Stimulated activated CD4-positive, alpha-beta T cell treated with anti-CD3 and anti-CD28 coated beads, Interleukin-4, amount 100 ng/mL, for 4 hours (primary cell): ENCODE data around the gene GCSH.
A peak's percentile ranks its signal among the peaks of the same experiment; 100 is the strongest.

ENCODE experiments used
- DNase-seq, 2 experiments: peaks; one replicate each; pipeline ENCODE4 v3.0.0-alpha.2; 2020

The GCSH gene

GRCh38 chr16:81099958-81100357 is 3.8 kb upstream of the GCSH start:
- no peak for DNase-seq

DNA sequence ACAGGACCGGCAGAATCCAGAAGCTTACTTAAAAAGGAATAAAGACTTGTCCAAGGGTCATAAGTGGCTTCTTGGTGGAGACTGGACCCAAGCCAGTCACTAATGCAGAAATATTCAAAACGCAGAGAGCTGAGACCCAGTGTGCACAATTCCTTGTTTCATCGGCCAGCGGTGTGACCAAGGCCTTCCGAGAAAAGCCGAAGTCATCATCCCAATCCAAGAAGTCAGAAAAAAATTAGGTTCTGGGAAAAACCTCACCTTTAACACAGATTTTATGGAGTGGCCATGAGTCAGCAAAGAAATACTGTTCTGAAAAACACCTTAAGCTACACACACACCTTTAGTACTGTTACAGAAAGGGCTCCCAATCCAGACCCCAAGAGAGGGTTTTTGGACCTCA is 1.0 kb upstream of the GCSH start:
- no peak for DNase-seq

GRCh38 chr16:81096715-81097208 is 567 bp upstream of the GCSH start:
- DNase-seq: no peak

DNA sequence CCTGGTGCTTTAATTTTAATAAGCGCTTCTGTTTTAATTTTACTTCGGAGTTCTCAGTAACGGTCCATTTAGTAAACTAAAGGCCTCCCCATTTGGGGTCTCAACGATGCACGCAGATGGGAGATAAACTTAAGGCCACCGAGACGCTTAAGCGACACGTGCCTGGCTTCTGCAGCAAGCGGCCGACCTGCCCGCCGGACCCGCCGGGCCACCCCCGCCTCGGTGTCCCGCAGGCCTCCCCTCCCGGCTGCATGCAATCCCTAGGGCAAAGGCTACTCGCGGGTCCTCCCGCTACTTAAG is 592 bp downstream of the GCSH start:
- no peak for DNase-seq

DNA sequence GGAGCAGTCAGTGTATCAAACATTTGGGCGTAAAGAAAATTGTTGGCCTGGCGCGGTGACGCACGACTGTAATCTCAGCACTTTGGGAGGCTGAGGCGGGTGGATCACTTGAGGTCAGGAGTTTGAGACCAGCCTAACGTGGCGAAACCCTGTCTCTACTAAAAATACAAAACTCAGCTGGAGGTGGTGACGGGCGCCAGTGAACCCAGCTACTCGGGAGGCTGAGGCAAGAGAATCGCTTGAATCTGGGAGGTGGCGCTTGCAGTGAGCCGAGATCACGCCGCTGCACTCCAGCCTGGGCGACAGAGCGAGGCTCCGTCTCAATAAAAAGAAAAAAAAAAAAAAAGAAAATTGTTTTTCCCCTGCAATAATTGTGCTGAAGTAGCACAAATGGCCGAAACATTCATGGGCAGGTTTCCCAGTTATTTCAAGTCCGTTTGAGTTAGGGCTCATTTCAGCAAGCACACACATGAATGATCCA is 1.4 kb downstream of the GCSH start:
- no peak for DNase-seq

- DNase-seq: no peak
These were observed 7.4 kb downstream of the GCSH start for GRCh38 chr16:81088836-81089235.

DNA sequence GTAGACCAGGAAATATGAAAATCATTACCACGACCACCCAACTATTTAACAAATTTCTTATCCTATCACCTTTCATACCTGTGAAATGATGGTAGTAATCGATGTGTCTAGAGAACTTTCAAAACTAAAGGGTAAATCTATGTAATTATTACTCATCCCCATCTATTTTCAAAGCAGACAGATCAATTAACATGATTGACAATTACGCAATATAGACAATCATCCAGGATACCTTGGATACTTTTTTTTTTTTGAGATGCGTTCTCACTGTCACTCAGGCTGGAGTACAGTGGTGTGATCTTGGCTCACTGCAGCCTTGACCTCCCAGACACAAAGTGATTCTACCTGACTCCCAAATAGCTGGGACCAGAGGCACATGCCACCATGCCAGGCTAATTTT is 15.2 kb downstream of the GCSH start:
- no peak for DNase-seq

DNA sequence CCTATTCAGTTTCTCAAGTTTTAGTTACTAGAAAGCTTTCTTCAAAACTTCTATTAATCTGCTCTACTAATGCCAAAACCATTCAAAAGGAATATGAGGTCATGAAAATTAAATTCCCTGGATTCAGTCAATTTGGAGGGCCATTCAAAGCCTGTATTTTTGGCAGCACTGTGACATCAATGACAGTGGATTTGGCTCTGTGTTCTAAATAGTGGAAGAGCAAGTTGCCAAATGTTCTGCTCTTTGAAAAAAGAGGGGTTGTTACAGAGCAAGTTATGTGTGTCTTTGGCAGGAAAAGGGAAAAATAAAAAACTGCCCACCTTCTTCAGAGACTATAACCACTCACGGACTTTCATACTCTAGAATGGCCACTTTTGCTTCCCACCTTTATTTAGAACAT is 16.0 kb downstream of the GCSH start:
- no peak for DNase-seq

GRCh38 chr16:81077076-81077940 is 18.9 kb downstream of the GCSH start, which contains the start of gene C16orf46:
Gene C16orf46, minus strand, starts transcription at chr16:81077238. Its CDS starts 13,283 bp downstream, at chr16:81063955.
- DNase-seq: peak; percentile 95 to 96

- peak; percentile 90 to 91 for DNase-seq
These were observed 19.6 kb downstream of the GCSH start for GRCh38 chr16:81076566-81077075.

DNA sequence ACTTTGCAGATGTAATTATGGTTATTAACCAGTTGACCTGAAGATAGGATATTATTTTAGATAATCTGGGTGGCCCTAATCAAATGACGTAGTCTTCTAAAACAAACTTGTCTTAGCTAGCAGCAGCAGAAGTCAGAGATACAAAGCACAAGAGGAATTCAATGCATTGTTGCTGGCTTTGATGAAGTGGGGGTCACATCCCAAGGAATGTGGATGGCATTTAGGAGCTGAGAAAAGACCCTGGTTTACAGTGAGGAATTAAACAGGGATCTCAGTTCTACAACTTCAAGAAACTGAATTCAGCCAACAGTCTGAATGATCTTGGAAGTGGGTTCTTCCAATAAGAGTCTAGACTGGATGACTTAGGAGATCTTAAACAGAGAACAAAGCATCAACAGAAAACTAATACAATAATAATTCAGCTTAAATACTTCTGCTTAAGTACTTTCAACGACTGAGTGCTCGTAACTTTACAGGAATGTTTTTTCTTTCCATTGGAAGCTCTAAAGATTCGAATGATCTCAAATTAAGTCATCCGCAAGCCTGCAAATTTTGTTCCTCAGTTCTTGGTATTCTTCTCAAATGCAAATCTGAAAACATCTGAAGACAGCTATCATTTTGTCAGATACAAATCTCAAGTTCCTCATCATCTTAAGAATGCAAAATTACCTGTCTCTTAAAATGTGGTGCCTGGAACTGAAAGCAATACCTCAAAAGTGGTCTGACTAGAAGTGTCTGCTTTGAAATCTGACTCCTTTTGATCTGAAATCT is 22.4 kb downstream of the GCSH start:
- DNase-seq: no peak

GRCh38 chr16:81071805-81072204 is 24.4 kb downstream of the GCSH start:
- DNase-seq: no peak

DNA sequence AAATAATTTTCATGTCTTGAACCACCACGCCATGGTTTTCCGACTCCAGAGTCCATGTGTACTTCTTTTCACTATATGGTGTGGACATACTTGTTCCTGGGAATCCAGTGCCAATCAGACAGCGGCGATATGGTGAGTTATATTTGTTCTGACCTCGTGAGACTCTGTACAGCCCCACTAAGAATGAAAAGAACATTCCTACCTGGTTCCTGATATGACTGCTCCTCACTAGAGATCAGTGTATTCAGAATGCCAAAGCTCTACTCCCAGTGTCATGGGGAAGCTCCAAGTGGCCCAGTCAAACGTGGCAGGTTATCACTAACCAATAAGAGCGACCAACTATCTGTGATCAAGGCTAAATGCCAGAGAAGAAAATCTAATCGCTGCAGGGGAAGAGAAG is 25.2 kb downstream of the GCSH start:
- no peak for DNase-seq

GRCh38 chr16:81069063-81069462 is 27.1 kb downstream of the GCSH start:
- no peak for DNase-seq

GRCh38 chr16:81067166-81067565 is 29.0 kb downstream of the GCSH start:
- DNase-seq: no peak

- no peak for DNase-seq
These were observed 29.5 kb downstream of the GCSH start for GRCh38 chr16:81066681-81067080.

DNA sequence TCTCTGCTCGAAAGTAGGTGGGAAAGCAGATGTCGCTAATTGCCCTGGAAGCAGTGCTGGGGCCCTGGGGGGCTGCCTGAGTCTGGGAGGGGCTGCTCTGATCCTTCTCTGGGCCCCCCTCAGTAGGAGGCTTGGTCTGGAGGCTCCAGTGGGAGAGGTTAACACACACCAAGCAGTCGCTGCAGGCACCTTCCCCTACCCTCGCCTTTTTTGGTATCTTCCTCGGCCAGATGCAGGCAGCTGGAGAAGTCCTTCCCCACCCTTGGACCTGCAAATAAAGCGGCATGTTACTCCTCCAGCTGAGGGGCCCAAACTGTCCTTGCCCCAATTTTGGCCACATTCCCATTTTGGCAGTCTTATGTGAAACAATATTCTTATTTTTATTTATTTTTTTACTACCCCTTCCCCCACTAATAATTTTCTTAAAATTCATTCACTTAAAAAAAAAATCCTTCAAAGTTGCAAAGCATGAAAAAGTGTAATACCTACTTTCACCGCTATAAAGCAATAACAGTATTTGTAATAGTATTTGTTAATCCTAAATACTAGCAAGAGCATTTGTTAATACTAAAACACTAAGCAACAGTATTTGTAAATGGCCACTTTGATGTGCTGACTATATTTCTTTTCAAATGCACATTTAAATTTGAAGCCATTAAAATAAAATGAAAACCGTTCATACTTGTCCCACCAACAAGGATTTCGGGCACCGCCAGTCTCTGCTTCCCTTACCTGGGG is 34.2 kb downstream of the GCSH start:
- DNase-seq: no peak

GRCh38 chr16:81061307-81061640 is 34.9 kb downstream of the GCSH start:
- no peak for DNase-seq

GRCh38 chr16:81060576-81061306 is 35.5 kb downstream of the GCSH start:
- DNase-seq: no peak

DNA sequence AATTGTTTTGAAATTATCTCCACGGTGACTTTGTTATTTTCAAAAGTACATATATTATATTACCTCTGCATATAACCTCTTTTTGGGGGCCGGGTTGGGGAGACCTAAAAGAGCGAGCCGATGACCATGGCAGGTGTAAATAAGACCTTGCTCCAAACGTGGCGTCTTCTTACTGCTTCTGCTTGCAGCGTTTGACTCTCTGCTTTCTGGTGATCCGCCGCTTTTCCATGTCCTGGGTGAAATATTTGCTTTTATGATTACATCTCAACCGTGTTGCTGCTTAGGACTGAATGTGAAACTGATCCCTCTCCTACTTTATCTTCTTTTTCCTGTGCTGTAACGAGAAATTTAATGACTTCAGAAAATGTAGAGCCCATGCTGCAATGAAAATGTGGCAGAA is 42.4 kb downstream of the GCSH start:
- no peak for DNase-seq

DNA sequence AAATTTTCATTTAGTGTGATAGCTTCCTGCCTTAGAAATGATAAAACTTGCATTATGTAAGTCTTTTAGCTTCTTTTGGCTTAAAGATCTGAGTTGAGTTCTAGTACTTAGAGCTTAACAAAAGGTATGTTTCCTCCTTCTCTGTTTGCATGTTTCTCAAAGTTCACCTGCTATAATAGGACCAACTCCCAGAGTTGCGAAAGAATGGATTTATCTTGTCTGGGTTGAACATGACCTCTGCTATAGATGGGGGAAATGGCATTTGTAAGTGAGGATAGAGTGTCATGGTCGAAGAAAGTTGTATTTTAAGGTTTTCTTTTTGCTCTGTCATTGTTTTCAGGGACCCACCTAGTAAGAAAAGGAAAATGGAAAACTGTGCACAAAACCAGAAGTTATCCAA is 53.4 kb downstream of the GCSH start:
- no peak for DNase-seq

DNA sequence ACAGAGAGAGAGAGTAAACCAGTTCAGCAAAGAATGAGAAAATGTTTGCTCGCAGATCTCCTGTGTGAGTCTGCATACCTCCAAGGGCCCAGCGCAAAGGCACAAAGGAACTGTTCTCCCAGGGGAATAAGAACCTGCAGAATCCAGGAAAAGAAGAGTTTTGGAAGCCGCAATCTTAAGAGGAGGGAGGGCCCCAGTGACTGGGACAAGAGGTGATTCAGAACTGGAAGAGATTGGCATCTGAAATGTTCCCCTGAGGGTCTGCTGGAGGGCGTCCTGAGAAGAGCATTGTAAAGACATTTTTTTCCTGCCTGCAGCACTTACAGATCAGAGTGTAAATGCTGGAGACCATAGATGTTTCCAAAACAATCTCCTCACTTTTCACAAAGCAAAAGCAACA is 54.5 kb downstream of the GCSH start:
- DNase-seq: no peak

DNA sequence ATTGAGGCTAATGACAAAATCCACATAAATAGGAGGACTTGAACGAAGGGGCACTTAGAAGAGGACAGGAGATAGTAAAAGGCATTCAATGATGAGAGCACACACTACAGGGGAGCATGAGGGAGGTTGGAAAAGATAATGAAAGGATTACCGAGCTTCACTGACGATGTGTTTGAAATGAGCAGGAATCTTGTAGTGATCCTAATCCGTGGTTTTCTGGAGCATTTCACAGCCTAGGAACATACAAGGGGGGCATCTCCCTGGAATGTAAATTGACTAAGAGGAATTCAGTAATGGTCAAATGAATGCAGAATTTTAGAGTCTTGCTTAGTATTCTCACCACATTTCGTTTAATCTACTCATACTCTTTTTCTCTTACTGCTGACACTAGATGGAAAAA is 55.4 kb downstream of the GCSH start:
- no peak for DNase-seq
